Liver (tissue), 9 donors: ENCODE measurements around the gene STAT3. TPM values are rescaled to one million over a fixed set of nuclear protein-coding genes. Genes with fewer than 3 reads are reported as not detected.

Experiments used
- DNase-seq: peaks from one replicate; pipeline ENCODE4 v3.0.0-alpha.2; 2017; ENCODE audit warnings: low spot score
- H3K27ac ChIP-seq, 2 donors: one replicate each; pipeline ENCODE4 v1.7.0; 2013; ENCODE audit warnings: inconsistent platforms in 2 of 2, low read length in 2 of 2, control low read depth in 1 of 2, low read depth in 1 of 2, mild to moderate bottlenecking in 1 of 2
- H3K27me3 ChIP-seq, 4 donors: one replicate each; pipeline versions ENCODE4 v1.6.1 to v1.7.0; 2013; ENCODE audit warnings: low read length in 3 of 4, inconsistent platforms in 1 of 4, mild to moderate bottlenecking in 1 of 4, moderate library complexity in 1 of 4; ENCODE audit not compliant: control insufficient read depth in 4 of 4, insufficient read depth in 4 of 4
- H3K36me3 ChIP-seq, 4 donors: one replicate each; pipeline versions ENCODE4 v1.6.1 to v1.7.0; 2013; ENCODE audit warnings: low read length in 3 of 4, mild to moderate bottlenecking in 3 of 4, low read depth in 1 of 4, moderate library complexity in 1 of 4; ENCODE audit not compliant: control insufficient read depth in 4 of 4, insufficient read depth in 3 of 4
- H3K4me1 ChIP-seq, 4 donors: one replicate each; pipeline versions ENCODE4 v1.6.1 to v1.7.0; 2013; ENCODE audit warnings: low read length in 3 of 4, mild to moderate bottlenecking in 3 of 4, moderate library complexity in 1 of 4; ENCODE audit not compliant: control insufficient read depth in 4 of 4, insufficient read depth in 4 of 4
- H3K4me3 ChIP-seq, 3 donors: one replicate each; pipeline versions ENCODE4 v1.6.1 to v1.7.0; 2013; ENCODE audit warnings: low read length in 3 of 3, control low read depth in 1 of 3, low read depth in 1 of 3, mild to moderate bottlenecking in 1 of 3
- H3K9ac ChIP-seq, 2 donors: one replicate each; pipeline ENCODE4 v1.7.0; 2013; ENCODE audit warnings: low read length in 2 of 2, mild to moderate bottlenecking in 2 of 2, moderate library complexity in 2 of 2, control low read depth in 1 of 2, low read depth in 1 of 2
- H3K9me3 ChIP-seq, 4 donors: one replicate each; pipeline versions ENCODE4 v1.6.1 to v1.7.0; 2013; ENCODE audit warnings: low read length in 3 of 4; ENCODE audit not compliant: control insufficient read depth in 4 of 4
- ATF3 ChIP-seq: IDR thresholded peaks from 2 replicates; pipeline ENCODE4 v1.6.1; 2016; ENCODE audit warnings: antibody characterized with exemption
- EGR1 ChIP-seq, 2 donors: IDR thresholded peaks; 2 replicates each; pipeline ENCODE4 v1.6.1; 2016 to 2018; ENCODE audit warnings: antibody characterized with exemption in 2 of 2, low read depth in 2 of 2
- FOXA1 ChIP-seq: IDR thresholded peaks from 2 replicates; pipeline ENCODE4 v1.6.1; 2016; ENCODE audit warnings: antibody characterized with exemption
- FOXA2 ChIP-seq: IDR thresholded peaks from 2 replicates; pipeline ENCODE4 v1.6.1; 2016; ENCODE audit warnings: antibody characterized with exemption
- GABPA ChIP-seq, 2 donors: IDR thresholded peaks in 1 of 2; conservative IDR thresholded peaks in 1 of 2; 2 replicates each; pipeline ENCODE4 v1.6.1; 2016; ENCODE audit warnings: antibody characterized with exemption in 2 of 2, mild to moderate bottlenecking in 1 of 2, moderate library complexity in 1 of 2
- HNF4A ChIP-seq, 2 donors: conservative IDR thresholded peaks; 2 replicates each; pipeline ENCODE4 v1.6.1; 2016; ENCODE audit warnings: antibody characterized with exemption in 2 of 2, mild to moderate bottlenecking in 2 of 2
- HNF4G ChIP-seq: IDR thresholded peaks from 2 replicates; pipeline ENCODE4 v1.6.1; 2016; ENCODE audit warnings: antibody characterized with exemption
- JUND ChIP-seq, 2 donors: IDR thresholded peaks; 2 replicates each; pipeline ENCODE4 v1.6.1; 2016; ENCODE audit warnings: antibody characterized with exemption in 2 of 2
- MAX ChIP-seq: IDR thresholded peaks from 2 replicates; pipeline ENCODE4 v1.6.1; 2016; ENCODE audit warnings: antibody characterized with exemption
- NR2F2 ChIP-seq: IDR thresholded peaks from 2 replicates; pipeline ENCODE4 v1.6.1; 2016; ENCODE audit warnings: antibody characterized with exemption
- RAD21 ChIP-seq, 2 donors: IDR thresholded peaks; 2 replicates each; pipeline ENCODE4 v1.6.1; 2016; ENCODE audit warnings: antibody characterized with exemption in 2 of 2, mild to moderate bottlenecking in 2 of 2
- REST ChIP-seq: IDR thresholded peaks from 2 replicates; pipeline ENCODE4 v1.6.1; 2016; ENCODE audit warnings: antibody characterized with exemption, mild to moderate bottlenecking
- SP1 ChIP-seq: IDR thresholded peaks from 2 replicates; pipeline ENCODE4 v1.6.1; 2018; ENCODE audit warnings: antibody characterized with exemption, mild to moderate bottlenecking
- TAF1 ChIP-seq: conservative IDR thresholded peaks from 2 replicates; pipeline ENCODE4 v1.6.1; 2016; ENCODE audit warnings: antibody characterized with exemption, mild to moderate bottlenecking
- YY1 ChIP-seq: IDR thresholded peaks from 2 replicates; pipeline ENCODE4 v1.6.1; 2016; ENCODE audit warnings: antibody characterized with exemption, mild to moderate bottlenecking
- ZBTB33 ChIP-seq: IDR thresholded peaks from 2 replicates; pipeline ENCODE4 v1.6.1; 2016; ENCODE audit warnings: antibody characterized with exemption
- WGBS: extraction: QIAGEN DNeasy Blood & Tissue Kit; methylation state at CpG from one replicate; pipeline ENCODE4 v1.1.7; 2013; 5-methylcytosine and 5-hydroxymethylcytosine counted together
- polyA plus RNA-seq, 2 donors: library from polyadenylated mRNA; stranded (reverse) in 1 of 2; unstranded in 1 of 2; fragments of 200-250 nt in 1 of 2; fragments of >200 nt in 1 of 2; fragmentation: Nextera tagmentation in 1 of 2; extraction: Ambion mirVana in 1 of 2; gene quantifications; one replicate each; pipeline versions ENCODE4 v1.2.1 to v1.2.3, GENCODE V29; 2013 to 2015
- total RNA-seq, 2 donors: library from RNA; depleted of rRNA; stranded (reverse); fragments of >200 nt; gene quantifications; one replicate each; pipeline ENCODE4 v1.2.3, GENCODE V29; 2014
- donor health status: healthy.
- donor health status: healthy.
- donor health status: healthy.
- donor health status: healthy.
- donor health status: healthy.

The STAT3 gene
- total and polyA plus RNA-seq, 4 donors: 68.7 to 301 (median 114) TPM

GRCh38 chr17:42365136-42365535, 23.1 kb downstream of the STAT3 start:
- no peaks in the 10 kb centered on the region for H3K27me3 ChIP-seq
- WGBS: 87% methylated on average over 9 of the region's 9 CpGs
- no peak overlapping the region for H3K9ac ChIP-seq
- peaks cover 16 to 44% (median 37%) of the 10 kb centered on the region in 4 donors for H3K4me1 ChIP-seq
- no peak overlapping the region for H3K27ac ChIP-seq
- peaks cover 0 to 3% (median 0%) of the 10 kb centered on the region in 4 donors for H3K36me3 ChIP-seq
- TF ChIP-seq SP1: no peak
- TF ChIP-seq YY1: no peak
- TF ChIP-seq HNF4A (conservative IDR thresholded peaks at IDR 0.05): no peak
- no peak for TF ChIP-seq ATF3
- no peak overlapping the region for H3K4me3 ChIP-seq
- no peaks in the 10 kb centered on the region for H3K9me3 ChIP-seq
- DNase-seq: no peak

GRCh38 chr17:42363767-42364585, 24.3 kb downstream of the STAT3 start:
- Histone ChIP-seq H3K4me1 (peaks cover 16 to 44% (median 37%) of the 10 kb centered on the region in 4 donors), H3K9me3 (no peaks in the 10 kb centered on the region), H3K27ac (no peak overlapping the region), H3K9ac (no peak overlapping the region), H3K36me3 (peaks cover 0 to 3% (median 0%) of the 10 kb centered on the region in 4 donors), H3K27me3 (no peaks in the 10 kb centered on the region), H3K4me3 (no peak overlapping the region)
- DNase-seq: no peak
- TF ChIP-seq HNF4A (conservative IDR thresholded peaks at IDR 0.05) (peak in 1 of 2 donors; percentile 6), JUND (IDR thresholded peaks at IDR 0.05) (peak; percentile 33 to 58), HNF4G (no peak), GABPA (IDR thresholded peaks at IDR 0.05 in 1 of 2, conservative IDR thresholded peaks at IDR 0.05 in 1 of 2) (no peak)
- WGBS: 80% methylated on average over 7 of the region's 7 CpGs

GRCh38 chr17:42363231-42363630, 25.0 kb downstream of the STAT3 start:
- Histone ChIP-seq H3K9me3 (no peaks in the 10 kb centered on the region), H3K27me3 (no peaks in the 10 kb centered on the region), H3K4me3 (no peak overlapping the region), H3K4me1 (peaks cover 16 to 39% (median 31%) of the 10 kb centered on the region in 4 donors), H3K9ac (no peak overlapping the region), H3K36me3 (peaks cover 0 to 3% (median 0%) of the 10 kb centered on the region in 4 donors), H3K27ac (no peak overlapping the region)
- 98% methylated on average over 1 of the region's 1 CpG for WGBS
- TF ChIP-seq TAF1 (no peak), JUND (IDR thresholded peaks at IDR 0.05) (no peak), EGR1 (IDR thresholded peaks at IDR 0.05; ENCODE audit: low read depth in 2 of 2) (no peak), RAD21 (IDR thresholded peaks at IDR 0.05) (no peak), REST (no peak), GABPA (IDR thresholded peaks at IDR 0.05 in 1 of 2, conservative IDR thresholded peaks at IDR 0.05 in 1 of 2) (no peak), NR2F2 (no peak), FOXA1 (no peak), ZBTB33 (no peak), SP1 (no peak), HNF4G (no peak), HNF4A (conservative IDR thresholded peaks at IDR 0.05) (no peak), FOXA2 (no peak), YY1 (no peak), MAX (no peak), ATF3 (no peak)
- DNase-seq: no peak
